Transverse colon (tissue), 4 donors: ENCODE results near the gene PPARA. TPM values are rescaled to one million over a fixed set of nuclear protein-coding genes. Genes with fewer than 3 reads are reported as not detected.

Experiments
- DNase-seq: peaks from one replicate; pipeline ENCODE4 v3.0.0-alpha.2; 2019
- H3K27ac ChIP-seq, 4 donors: fragments of 200-600 bp; sonication (generic); 2 replicates each; pipeline ENCODE4 v1.5.1; 2016 to 2018; ENCODE audit warnings: inconsistent platforms in 4 of 4
- H3K27me3 ChIP-seq: fragments of 200-600 bp; sonication (generic); 2 replicates; pipeline ENCODE4 v1.5.1; 2017; ENCODE audit warnings: inconsistent platforms
- H3K36me3 ChIP-seq, 4 donors: fragments of 200-600 bp; sonication (generic); 2 replicates each; pipeline ENCODE4 v1.5.1; 2017 to 2019; ENCODE audit warnings: inconsistent platforms in 4 of 4
- H3K4me1 ChIP-seq, 4 donors: fragments of 200-600 bp; sonication (generic); 2 replicates each; pipeline ENCODE4 v1.5.1; 2017 to 2020; ENCODE audit warnings: inconsistent platforms in 4 of 4
- H3K4me3 ChIP-seq, 4 donors: fragments of 200-600 bp; sonication (generic); 1 replicate in 1 of 4; 2 replicates in 3 of 4; pipeline versions ENCODE4 v1.5.1 to v1.6.1; 2017 to 2019; ENCODE audit warnings: inconsistent platforms in 4 of 4
- H3K9me3 ChIP-seq, 2 donors: fragments of 200-600 bp; sonication (generic); 2 replicates each; pipeline ENCODE4 v1.5.1; 2017 to 2019; ENCODE audit warnings: inconsistent platforms in 2 of 2
- EP300 ChIP-seq: sonication (generic); formaldehyde crosslinking; IDR thresholded peaks from one replicate; pipeline ENCODE4 v1.6.1; 2017; ENCODE audit warnings: antibody characterized with exemption, low read depth
- POLR2A ChIP-seq: fragments of 450-650 bp; IDR thresholded peaks from one replicate; pipeline ENCODE4 v1.6.1; 2016; ENCODE audit warnings: antibody characterized with exemption, mild to moderate bottlenecking, moderate library complexity
- POLR2AphosphoS5 ChIP-seq, 3 donors: sonication (generic); formaldehyde crosslinking; IDR thresholded peaks; one replicate each; pipeline ENCODE4 v1.6.1; 2016; ENCODE audit warnings: antibody characterized with exemption in 3 of 3
- WGBS, 2 donors: methylation state at CpG; one replicate each; pipeline ENCODE4 v1.1.5; 2018; ENCODE audit warnings: low coverage in 1 of 2; 5-methylcytosine and 5-hydroxymethylcytosine counted together
- in situ Hi-C, 4 donors: fragments of 200-750 bp; cut with MboI; loops; one replicate each; pipeline versions ENCODE4 v1.15.0 to v1.15.1; 2017; ENCODE audit warnings: low sequenced_read_pairs in 3 of 4, low pct_ligation_motif_present in 1 of 4, low pct_unique_long_range_greater_than_20kb in 1 of 4
- intact Hi-C: fragments of 100-400 bp; cut with DNase I; formaldehyde crosslinking; loops from one replicate; pipeline ENCODE4 v1.15.1; 2023; ENCODE audit warnings: low total_unique reads
- total RNA-seq, 4 donors: library from RNA; depleted of rRNA; stranded (reverse); fragments of >200 nt; gene quantifications; one replicate each; pipeline ENCODE4 v1.1.0, GENCODE V29; 2016
- TF ChIP-seq, protein P1 (sequence below), 5 experiments: fragments of 200-600 bp in 3 of 5; fragments of 450-650 bp in 2 of 5; sonication (generic) in 3 of 5; IDR thresholded peaks; 1 replicate in 2 of 5; 2 replicates in 3 of 5; pipeline ENCODE4 v1.5.1; 2016 to 2017; ENCODE audit warnings: antibody characterized with exemption in 5 of 5, inconsistent platforms in 3 of 5, mild to moderate bottlenecking in 2 of 5, moderate library complexity in 1 of 5

PPARA gene
- total RNA-seq, 4 donors from 2014 or later: 52.0 to 88.1 (median 74.7) TPM

DNA sequence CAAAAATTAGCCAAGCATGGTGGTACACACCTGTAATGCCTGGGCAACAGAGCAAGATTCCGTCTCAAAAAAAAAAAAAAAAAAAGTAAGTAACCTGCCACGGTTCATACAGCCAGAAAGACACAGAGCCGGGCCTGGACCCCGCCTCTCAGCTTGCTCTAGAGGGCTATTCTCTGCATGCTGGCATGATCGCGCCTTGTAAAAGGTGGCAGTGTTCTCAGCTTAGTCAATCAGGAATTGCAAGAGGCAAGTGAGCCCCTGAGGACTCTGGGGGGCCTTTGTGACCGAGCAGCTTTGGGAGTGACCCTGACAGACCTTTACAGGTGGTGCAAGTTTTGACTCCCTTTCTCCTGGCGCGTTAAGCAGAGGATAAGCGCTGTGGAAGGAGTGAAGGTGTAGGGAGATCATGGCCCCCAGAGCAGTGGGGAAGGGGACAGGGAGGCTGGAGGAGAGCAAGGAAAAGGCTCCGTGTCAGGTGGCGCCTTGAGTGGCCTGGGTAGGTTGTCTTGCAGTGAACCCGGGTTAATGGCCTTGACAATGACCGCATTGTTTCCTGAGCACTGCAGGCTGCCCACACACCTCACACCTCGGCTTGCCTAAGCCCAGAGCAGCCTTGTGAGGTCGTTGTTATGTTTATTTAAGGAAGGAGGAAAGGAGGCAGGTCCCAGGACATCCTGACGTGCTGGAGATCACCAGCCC lies 50.9 kb downstream of the PPARA start:
- peaks cover 24 to 57% (median 41%) of the 10 kb centered on the region in 4 donors for H3K4me1 ChIP-seq
- H3K9me3 ChIP-seq: no peaks in the 10 kb centered on the region
- H3K4me3 ChIP-seq: no peak overlapping the region
- H3K27ac ChIP-seq: peak overlapping the region; percentile 73 to 87 (median 81)
- peak; percentile 73 for DNase-seq
- TF ChIP-seq, protein P1, sequence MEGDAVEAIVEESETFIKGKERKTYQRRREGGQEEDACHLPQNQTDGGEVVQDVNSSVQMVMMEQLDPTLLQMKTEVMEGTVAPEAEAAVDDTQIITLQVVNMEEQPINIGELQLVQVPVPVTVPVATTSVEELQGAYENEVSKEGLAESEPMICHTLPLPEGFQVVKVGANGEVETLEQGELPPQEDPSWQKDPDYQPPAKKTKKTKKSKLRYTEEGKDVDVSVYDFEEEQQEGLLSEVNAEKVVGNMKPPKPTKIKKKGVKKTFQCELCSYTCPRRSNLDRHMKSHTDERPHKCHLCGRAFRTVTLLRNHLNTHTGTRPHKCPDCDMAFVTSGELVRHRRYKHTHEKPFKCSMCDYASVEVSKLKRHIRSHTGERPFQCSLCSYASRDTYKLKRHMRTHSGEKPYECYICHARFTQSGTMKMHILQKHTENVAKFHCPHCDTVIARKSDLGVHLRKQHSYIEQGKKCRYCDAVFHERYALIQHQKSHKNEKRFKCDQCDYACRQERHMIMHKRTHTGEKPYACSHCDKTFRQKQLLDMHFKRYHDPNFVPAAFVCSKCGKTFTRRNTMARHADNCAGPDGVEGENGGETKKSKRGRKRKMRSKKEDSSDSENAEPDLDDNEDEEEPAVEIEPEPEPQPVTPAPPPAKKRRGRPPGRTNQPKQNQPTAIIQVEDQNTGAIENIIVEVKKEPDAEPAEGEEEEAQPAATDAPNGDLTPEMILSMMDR (IDR thresholded peaks at IDR 0.05): no peak
- TF ChIP-seq POLR2A (peak; percentile 28), POLR2AphosphoS5 (IDR thresholded peaks at IDR 0.05) (peak in 2 of 3 donors; percentile 34 to 63)
- intact Hi-C loops (no loop called here), in situ Hi-C loops (no loop called here)
- H3K36me3 ChIP-seq: peaks cover 0 to 16% (median 6%) of the 10 kb centered on the region in 4 donors
- 20 to 52% methylated on average over 2 to 17 of the region's 17 CpGs for WGBS, 2 donors
- H3K27me3 ChIP-seq: no peaks in the 10 kb centered on the region

DNA sequence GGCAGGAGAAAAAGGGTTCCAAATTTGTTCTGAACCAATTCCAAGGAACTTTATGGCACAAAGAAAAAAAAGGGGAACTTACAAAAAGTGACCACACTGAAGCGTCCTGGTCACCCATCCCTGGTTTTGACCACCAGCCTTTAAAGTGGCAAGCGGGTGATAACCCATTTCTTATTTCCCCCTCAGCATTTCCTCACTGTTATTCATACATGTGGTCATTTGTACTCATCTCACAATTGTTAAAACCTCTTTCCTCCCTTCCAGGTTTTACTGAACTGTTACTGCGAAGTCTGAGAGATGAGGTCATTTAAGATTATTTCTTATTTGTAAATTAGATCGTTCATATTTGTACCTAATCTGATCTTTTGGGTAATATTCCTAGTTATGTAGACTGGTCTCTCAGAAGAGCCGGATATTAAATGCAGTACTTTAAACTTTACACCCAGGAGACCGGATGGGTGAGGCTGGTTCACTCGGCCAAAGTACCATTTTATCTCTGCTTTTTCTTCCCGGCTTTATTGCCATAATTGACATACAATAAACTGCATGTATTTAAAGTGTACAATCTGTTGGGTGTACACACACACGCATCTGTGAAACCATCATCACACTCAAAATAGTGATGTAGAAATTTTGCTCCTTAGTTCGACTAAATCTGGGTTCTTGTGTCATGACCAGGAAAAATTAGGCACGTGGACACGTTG lies 52.7 kb downstream of the PPARA start:
- Histone ChIP-seq H3K27ac (peak overlapping the region; percentile 73 to 87 (median 81)), H3K9me3 (no peaks in the 10 kb centered on the region), H3K27me3 (no peaks in the 10 kb centered on the region), H3K36me3 (peaks cover 0 to 21% (median 7%) of the 10 kb centered on the region in 4 donors), H3K4me3 (no peak overlapping the region), H3K4me1 (peaks cover 11 to 44% (median 31%) of the 10 kb centered on the region in 4 donors)
- DNase-seq: peak; percentile 43
- WGBS, 2 donors: 41 to 61% methylated on average over 9 to 12 of the region's 12 CpGs
- TF ChIP-seq POLR2A: no peak
- TF ChIP-seq POLR2AphosphoS5 (IDR thresholded peaks at IDR 0.05): peak in 2 of 3 donors; percentile 64 to 78
- in situ Hi-C loops (no loop called here), intact Hi-C loops (no loop called here)

DNA sequence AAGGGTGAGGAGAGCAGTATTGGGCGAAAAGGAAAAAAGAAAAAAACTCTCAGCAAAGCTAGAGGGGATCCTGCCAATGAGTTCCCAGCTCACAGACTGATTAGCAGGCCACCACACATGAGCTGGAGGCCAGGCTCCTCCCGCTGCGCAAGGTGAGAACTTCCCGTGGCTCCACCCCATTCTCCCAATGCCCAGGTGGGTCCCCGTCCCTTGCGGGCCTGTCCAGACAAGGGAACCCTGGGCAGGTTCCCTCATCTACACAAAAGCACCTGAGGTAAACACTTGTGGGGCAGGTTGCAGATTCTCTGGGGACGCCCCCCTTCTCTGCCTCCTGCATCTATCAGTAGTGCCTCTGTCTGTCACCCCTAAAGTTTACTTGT lies 53.3 kb downstream of the PPARA start:
- Histone ChIP-seq H3K4me3 (no peak overlapping the region), H3K4me1 (peaks cover 11 to 44% (median 31%) of the 10 kb centered on the region in 4 donors), H3K9me3 (peaks cover under 1 to 2% of the 10 kb centered on the region in 2 donors), H3K36me3 (peaks cover 0 to 24% (median 10%) of the 10 kb centered on the region in 4 donors), H3K27ac (peak overlapping the region; percentile 73 to 87 (median 81)), H3K27me3 (no peaks in the 10 kb centered on the region)
- WGBS, 2 donors: 54 to 62% methylated on average over 4 to 7 of the region's 7 CpGs
- peak; percentile 56 for DNase-seq
- intact Hi-C loops (no loop called here), in situ Hi-C loops (no loop called here)
- no peak for TF ChIP-seq POLR2A
- TF ChIP-seq POLR2AphosphoS5 (IDR thresholded peaks at IDR 0.05): no peak
- no peak for TF ChIP-seq EP300
- TF ChIP-seq, protein P1 (IDR thresholded peaks at IDR 0.05): no peak

DNA sequence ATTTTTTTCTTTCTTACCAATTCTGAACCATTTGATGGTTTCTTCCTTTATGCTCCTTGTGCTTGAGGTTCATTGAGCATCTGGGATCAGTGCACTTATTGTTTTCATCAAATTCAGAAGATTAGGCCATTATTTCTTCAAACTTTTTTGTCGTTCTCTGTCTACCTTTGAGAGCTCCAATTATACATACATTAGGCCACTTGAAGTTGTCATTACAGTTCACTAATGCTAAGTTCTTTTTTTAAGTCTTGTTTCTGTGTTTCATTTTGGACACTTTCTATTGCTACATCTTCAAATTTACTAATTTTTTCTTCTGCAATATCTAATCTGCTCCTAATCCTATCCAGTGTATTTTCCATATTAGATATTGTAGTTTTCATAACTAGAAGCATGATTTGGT lies 58.9 kb downstream of the PPARA start:
- WGBS, 2 donors: 100% methylated on average over 1 of the region's 1 CpG
- H3K4me1 ChIP-seq: peaks cover 0 to 7% (median 4%) of the 10 kb centered on the region in 4 donors
- in situ Hi-C loops (no loop called here), intact Hi-C loops (no loop called here)
- H3K27me3 ChIP-seq: no peaks in the 10 kb centered on the region
- H3K4me3 ChIP-seq: no peak overlapping the region
- H3K27ac ChIP-seq: no peak overlapping the region
- no peak for DNase-seq
- TF ChIP-seq, protein P1 (IDR thresholded peaks at IDR 0.05): no peak
- TF ChIP-seq EP300 (no peak), POLR2AphosphoS5 (IDR thresholded peaks at IDR 0.05) (no peak), POLR2A (no peak)
- H3K9me3 ChIP-seq: peaks cover 11 to 13% of the 10 kb centered on the region in 2 donors
- peaks cover 0 to 38% (median 18%) of the 10 kb centered on the region in 4 donors for H3K36me3 ChIP-seq
